Measurements from ENCODE around the gene ZNF609.

GRCh38 chr15:64485796-64486195 lies 25.4 kb downstream of the ZNF609 start:
- TF ChIP-seq CTCF (IDR thresholded peaks at IDR 0.05) (no peak), POLR2AphosphoS5 (IDR thresholded peaks at IDR 0.05) (no peak), POLR2A (IDR thresholded peaks at IDR 0.05; ENCODE audit: low read depth) (no peak)
